Psoas muscle (tissue), 8 donors: ENCODE measurements around the gene KLHL2. TPM values are rescaled to one million over a fixed set of nuclear protein-coding genes. Genes with fewer than 3 reads are reported as not detected.

ENCODE experiments used
- ATAC-seq, 4 donors: fragments of 200-7000 bp; cut with Tn5 transposase; one replicate each; pipeline ENCODE4 v1.9.1; 2020; ENCODE audit warnings: moderate library complexity in 3 of 4, mild to moderate bottlenecking in 2 of 4
- DNase-seq, 2 donors: peaks; one replicate each; pipeline ENCODE4 v3.0.0-alpha.2; 2020
- H3K27ac ChIP-seq: fragments of 200-600 bp; one replicate; pipeline ENCODE4 v1.8.0; 2022
- H3K27me3 ChIP-seq, 3 donors: fragments of 200-600 bp in 1 of 3; one replicate each; pipeline versions ENCODE4 v1.6.1 to v1.8.0; 2013 to 2022; ENCODE audit warnings: low read length in 2 of 3, mild to moderate bottlenecking in 2 of 3, moderate library complexity in 1 of 3; ENCODE audit not compliant: insufficient read depth in 3 of 3
- H3K36me3 ChIP-seq, 2 donors: fragments of 200-600 bp in 1 of 2; one replicate each; pipeline versions ENCODE4 v1.6.1 to v1.8.0; 2013 to 2022; ENCODE audit warnings: low read depth in 1 of 2, mild to moderate bottlenecking in 1 of 2, moderate library complexity in 1 of 2; ENCODE audit not compliant: insufficient read depth in 1 of 2
- H3K4me1 ChIP-seq: fragments of 200-600 bp; one replicate; pipeline ENCODE4 v1.8.0; 2022
- H3K4me3 ChIP-seq: fragments of 200-600 bp; one replicate; pipeline ENCODE4 v1.8.0; 2022; ENCODE audit warnings: mild to moderate bottlenecking
- H3K9me3 ChIP-seq: fragments of 200-600 bp; one replicate; pipeline ENCODE4 v1.8.0; 2022
- WGBS, 3 donors: extraction: QIAGEN DNeasy Blood & Tissue Kit; methylation state at CpG; one replicate each; pipeline versions ENCODE4 v1.1.6 to v1.1.7; 2013; 5-methylcytosine and 5-hydroxymethylcytosine counted together
- intact Hi-C, 2 donors: fragments of 100-400 bp; cut with DNase I; formaldehyde crosslinking; loops; one replicate each; pipeline versions ENCODE4 v1.11.0 to v1.14.2; 2022
- polyA plus RNA-seq, 3 donors: library from polyadenylated mRNA; stranded (reverse); fragments of 200-250 nt; gene quantifications; one replicate each; pipeline ENCODE4 v1.2.3, GENCODE V29; 2013
- total RNA-seq, 4 donors: library from RNA; stranded (reverse); fragmentation: NEBNext Ultra II Directional in 2 of 4; extraction: Animal tissue kit (Norgen Biotek cat#: 25700) in 2 of 4; gene quantifications; one replicate each; pipeline versions ENCODE4 v1.2.1 to v1.2.4, GENCODE V29; 2021 to 2023
- TF ChIP-seq, protein P1 (sequence below): fragments of 200-600 bp; IDR thresholded peaks from one replicate; pipeline ENCODE4 v1.8.0; 2022; ENCODE audit warnings: antibody characterized with exemption
- donor health status: healthy with polysubstance abuse.
- donor health status: DM: no; HTN: no; CAD: no; lungs with moderate emphysema.
- donor health status: Bipolar disorder and iron deficiency.
- donor health status: healthy.
- donor health status: DM: yes; HTN: yes; CAD: no.
- donor health status: DM: no; HTN: no; CAD: no.
- donor health status: DM: no; HTN: no; CAD: no.
- donor health status: DM: yes; HTN: yes; CAD: no.

Gene KLHL2
- total and polyA plus RNA-seq, 7 donors: 3.1 to 7.8 (median 4.5) TPM

DNA sequence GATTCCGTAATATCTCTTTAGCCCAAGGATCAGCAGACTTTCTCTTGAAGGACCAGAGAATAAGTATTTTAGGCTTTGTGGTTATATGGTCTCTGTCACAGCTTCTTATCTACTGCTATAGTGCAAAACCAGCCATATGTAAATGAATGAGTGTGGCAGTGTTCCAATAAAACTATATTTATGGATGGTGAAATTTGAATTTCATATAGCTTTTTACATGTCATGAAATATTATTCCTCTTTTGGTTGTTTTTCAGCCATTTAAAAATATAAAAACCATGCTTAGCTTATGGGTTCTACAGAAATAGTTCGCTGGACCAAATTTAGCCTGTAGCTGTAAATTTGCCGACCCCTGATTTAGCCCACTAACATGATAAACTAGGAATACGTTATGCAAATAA lies 102.1 kb downstream of the KLHL2 start:
- H3K36me3 ChIP-seq: no peaks in the 10 kb centered on the region
- intact Hi-C loops: no loop called here
- no peak overlapping the region for H3K27ac ChIP-seq
- no peaks in the 10 kb centered on the region for H3K9me3 ChIP-seq
- H3K27me3 ChIP-seq: no peaks in the 10 kb centered on the region
- no peak for ATAC-seq
- no peak overlapping the region for H3K4me3 ChIP-seq
- H3K4me1 ChIP-seq: no peaks in the 10 kb centered on the region
- no peak for DNase-seq
- 96 to 97% (median 96%) methylated on average over 4 of the region's 4 CpGs for WGBS, 3 donors
- TF ChIP-seq, protein P1, sequence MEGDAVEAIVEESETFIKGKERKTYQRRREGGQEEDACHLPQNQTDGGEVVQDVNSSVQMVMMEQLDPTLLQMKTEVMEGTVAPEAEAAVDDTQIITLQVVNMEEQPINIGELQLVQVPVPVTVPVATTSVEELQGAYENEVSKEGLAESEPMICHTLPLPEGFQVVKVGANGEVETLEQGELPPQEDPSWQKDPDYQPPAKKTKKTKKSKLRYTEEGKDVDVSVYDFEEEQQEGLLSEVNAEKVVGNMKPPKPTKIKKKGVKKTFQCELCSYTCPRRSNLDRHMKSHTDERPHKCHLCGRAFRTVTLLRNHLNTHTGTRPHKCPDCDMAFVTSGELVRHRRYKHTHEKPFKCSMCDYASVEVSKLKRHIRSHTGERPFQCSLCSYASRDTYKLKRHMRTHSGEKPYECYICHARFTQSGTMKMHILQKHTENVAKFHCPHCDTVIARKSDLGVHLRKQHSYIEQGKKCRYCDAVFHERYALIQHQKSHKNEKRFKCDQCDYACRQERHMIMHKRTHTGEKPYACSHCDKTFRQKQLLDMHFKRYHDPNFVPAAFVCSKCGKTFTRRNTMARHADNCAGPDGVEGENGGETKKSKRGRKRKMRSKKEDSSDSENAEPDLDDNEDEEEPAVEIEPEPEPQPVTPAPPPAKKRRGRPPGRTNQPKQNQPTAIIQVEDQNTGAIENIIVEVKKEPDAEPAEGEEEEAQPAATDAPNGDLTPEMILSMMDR: no peak

DNA sequence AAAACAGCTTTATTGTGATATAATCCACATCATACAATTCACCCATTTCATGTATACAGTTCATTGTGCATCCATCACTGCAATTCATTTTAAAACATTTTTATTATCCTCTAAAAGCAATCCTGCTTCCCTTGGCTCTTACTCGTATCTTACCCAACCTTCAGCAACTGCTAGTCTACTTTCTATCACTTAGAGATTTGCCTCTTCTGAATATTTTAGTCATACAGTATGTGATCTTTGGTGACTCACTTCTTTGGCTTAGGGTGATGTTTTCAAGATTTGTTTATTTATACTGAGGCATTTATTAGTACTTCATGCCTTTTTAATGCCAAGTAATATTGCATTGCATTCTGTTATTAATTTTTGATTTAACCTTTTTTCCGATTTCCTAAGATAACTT lies 105.1 kb downstream of the KLHL2 start:
- TF ChIP-seq, protein P1: no peak
- Histone ChIP-seq H3K4me3 (no peak overlapping the region), H3K27ac (no peak overlapping the region), H3K27me3 (no peaks in the 10 kb centered on the region), H3K9me3 (no peaks in the 10 kb centered on the region), H3K4me1 (no peaks in the 10 kb centered on the region), H3K36me3 (no peaks in the 10 kb centered on the region)
- intact Hi-C loops: no loop called here
- 87 to 93% (median 91%) methylated on average over 2 of the region's 2 CpGs for WGBS, 3 donors
- DNase-seq (no peak), ATAC-seq (no peak)

DNA sequence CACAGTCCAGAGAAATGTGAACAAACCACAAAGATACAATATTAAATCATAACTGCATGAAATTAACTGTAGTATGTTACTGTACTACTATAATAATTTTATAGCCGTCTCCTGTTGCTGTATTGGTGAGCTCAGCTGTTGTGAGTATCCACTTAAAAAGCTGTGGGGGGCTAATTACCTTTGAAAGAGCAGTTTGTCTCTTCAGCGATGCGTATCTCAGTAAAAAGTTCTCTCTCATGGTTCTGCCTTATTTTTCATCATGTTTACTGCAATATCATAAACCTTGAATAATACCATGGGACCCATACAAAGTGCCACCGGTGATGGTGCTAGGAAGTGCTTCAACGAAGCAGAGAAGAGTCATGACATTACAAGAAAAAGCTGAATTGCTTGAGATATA lies 111.7 kb downstream of the KLHL2 start:
- Histone ChIP-seq H3K27ac (no peak overlapping the region), H3K4me1 (no peaks in the 10 kb centered on the region), H3K27me3 (no peaks in the 10 kb centered on the region), H3K4me3 (no peak overlapping the region), H3K36me3 (no peaks in the 10 kb centered on the region), H3K9me3 (no peaks in the 10 kb centered on the region)
- DNase-seq (no peak), ATAC-seq (no peak)
- 92 to 99% (median 96%) methylated on average over 5 of the region's 5 CpGs for WGBS, 3 donors
- TF ChIP-seq, protein P1: no peak
- intact Hi-C loops: no loop called here

DNA sequence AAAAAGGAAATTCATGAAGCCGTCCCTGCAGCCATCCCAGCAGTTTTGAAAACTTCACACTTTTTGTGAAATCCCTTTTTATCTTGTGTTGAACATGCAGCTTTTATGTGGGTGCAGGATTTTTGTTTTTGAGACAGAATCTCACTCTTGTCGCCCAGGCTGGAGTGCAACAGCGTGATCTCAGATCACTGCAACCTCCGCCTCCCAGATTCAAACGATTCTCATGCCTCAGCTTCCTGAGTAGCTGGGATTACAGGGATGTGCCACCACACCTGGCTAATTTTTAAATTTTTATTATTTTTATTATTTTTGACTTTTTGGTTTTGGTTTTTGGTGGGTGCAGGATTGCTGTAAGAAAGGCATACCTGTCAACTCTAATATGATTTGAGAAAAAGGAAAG lies 112.1 kb downstream of the KLHL2 start:
- no peaks in the 10 kb centered on the region for H3K4me1 ChIP-seq
- no peak for ATAC-seq
- DNase-seq: no peak
- H3K9me3 ChIP-seq: no peaks in the 10 kb centered on the region
- 95 to 98% (median 95%) methylated on average over 5 of the region's 5 CpGs for WGBS, 3 donors
- intact Hi-C loops: no loop called here
- H3K36me3 ChIP-seq: no peaks in the 10 kb centered on the region
- TF ChIP-seq, protein P1: no peak
- H3K4me3 ChIP-seq: no peak overlapping the region
- H3K27ac ChIP-seq: no peak overlapping the region
- H3K27me3 ChIP-seq: no peaks in the 10 kb centered on the region

DNA sequence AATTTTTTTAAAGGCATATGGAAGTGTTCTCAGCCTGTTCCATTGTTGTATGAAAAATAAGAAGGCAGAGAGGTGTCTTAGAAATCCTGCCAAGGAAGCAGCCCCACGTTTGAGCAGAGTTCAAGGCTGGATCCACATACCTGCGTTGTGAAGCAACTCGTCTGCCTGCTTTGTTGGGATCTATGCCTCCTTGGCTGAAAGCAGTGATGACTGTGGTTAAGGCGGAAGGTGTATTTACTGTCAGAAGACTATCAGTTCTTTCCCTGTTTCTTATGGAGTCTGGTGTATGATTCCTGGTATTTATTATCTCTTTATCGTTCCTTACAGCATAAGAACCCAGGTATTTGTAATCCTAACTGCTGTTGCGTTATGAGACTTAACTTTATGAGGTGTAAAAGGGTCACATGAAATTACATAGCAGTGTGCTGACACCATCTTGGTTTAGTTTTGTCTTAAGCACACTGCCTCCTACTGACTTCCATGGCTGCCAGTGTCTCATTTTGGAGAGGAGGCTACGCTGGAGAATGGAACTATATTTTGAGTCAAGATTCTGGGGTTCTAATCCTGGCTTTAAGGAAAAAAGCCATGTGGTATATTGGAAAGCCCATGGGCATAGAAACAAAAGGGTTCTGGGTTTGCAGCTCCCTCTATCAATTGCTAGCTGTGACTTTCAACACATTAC lies 117.0 kb downstream of the KLHL2 start:
- WGBS, 3 donors: 84 to 90% (median 88%) methylated on average over 7 of the region's 7 CpGs
- TF ChIP-seq, protein P1: no peak
- intact Hi-C loops: loop anchor here (10.0 kb wide), 2 partner anchors 120 to 190 kb away; partner anchors contain the start of gene KLHL2 (in 1 of the 2)

More for the DNA sequence above, 117.0 kb downstream of the KLHL2 start:
- Histone ChIP-seq H3K9me3 (no peaks in the 10 kb centered on the region), H3K36me3 (no peaks in the 10 kb centered on the region), H3K27ac (no peak overlapping the region), H3K4me3 (no peak overlapping the region), H3K27me3 (no peaks in the 10 kb centered on the region), H3K4me1 (peaks cover 10% of the 10 kb centered on the region)
- ATAC-seq (no peak), DNase-seq (no peak)
